Activated CD4-positive, alpha-beta T cell treated with anti-CD3 and anti-CD28 coated beads, Interleukin-10, Interleukin-2, amounts not matched to agents 100 ng/mL and 50 ng/mL, durations not matched to agents 16 hours and 8 hours (primary cell): Measurements from ENCODE around the gene SRP9.
A peak's percentile ranks its signal among the peaks of the same experiment; 100 is the strongest.
"Not testable (repeated sequence)": the region's sequence is repeated elsewhere in the genome, so short reads cannot be mapped to it uniquely, and the experiment has no call there.

ENCODE experiments used
- DNase-seq: peaks from one replicate; pipeline ENCODE4 v3.0.0-alpha.2; 2020

Gene SRP9

DNA sequence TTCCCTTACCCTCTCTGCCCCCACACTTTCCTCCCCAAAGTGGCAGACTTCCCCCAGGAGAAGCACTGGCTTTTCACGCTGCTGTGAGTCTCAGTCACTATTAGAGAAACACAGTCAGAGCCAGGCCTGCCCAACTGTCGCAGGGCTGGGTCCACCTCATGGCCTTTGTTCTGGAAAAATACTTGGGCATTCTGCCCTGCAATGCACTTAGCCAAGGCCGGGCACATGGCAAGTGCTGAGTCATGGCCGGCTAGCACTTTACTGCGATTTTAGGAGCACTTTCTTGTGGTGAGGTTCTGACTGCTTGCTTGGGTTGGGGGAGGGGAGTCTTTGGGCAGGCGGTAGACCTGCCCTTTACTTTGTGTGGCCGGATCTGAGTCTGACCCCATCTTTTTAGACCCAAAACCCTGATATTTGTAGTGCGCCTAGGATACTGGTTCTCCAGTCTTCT is 40.0 kb downstream of the SRP9 start:
- peak; percentile 28 for DNase-seq

DNA sequence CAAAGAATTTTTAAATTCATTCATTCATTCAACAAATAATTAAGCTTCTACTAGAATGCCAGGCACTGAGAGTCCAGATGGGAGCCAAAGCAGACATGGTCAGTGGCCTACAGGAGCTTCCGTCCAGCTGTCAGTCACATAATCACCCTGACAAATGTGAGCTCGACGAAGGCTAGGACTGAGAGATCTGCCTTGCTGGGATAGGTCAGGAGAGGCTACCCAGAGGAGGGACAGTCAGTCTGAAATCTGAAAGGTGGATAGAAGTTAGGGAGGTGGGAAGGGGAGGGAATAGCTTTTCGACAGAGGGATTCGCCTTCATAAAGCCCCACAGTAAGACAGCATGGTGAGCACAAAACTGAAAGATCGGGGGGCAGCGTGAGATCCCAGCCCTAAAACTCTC is 40.6 kb downstream of the SRP9 start:
- no peak for DNase-seq

DNA sequence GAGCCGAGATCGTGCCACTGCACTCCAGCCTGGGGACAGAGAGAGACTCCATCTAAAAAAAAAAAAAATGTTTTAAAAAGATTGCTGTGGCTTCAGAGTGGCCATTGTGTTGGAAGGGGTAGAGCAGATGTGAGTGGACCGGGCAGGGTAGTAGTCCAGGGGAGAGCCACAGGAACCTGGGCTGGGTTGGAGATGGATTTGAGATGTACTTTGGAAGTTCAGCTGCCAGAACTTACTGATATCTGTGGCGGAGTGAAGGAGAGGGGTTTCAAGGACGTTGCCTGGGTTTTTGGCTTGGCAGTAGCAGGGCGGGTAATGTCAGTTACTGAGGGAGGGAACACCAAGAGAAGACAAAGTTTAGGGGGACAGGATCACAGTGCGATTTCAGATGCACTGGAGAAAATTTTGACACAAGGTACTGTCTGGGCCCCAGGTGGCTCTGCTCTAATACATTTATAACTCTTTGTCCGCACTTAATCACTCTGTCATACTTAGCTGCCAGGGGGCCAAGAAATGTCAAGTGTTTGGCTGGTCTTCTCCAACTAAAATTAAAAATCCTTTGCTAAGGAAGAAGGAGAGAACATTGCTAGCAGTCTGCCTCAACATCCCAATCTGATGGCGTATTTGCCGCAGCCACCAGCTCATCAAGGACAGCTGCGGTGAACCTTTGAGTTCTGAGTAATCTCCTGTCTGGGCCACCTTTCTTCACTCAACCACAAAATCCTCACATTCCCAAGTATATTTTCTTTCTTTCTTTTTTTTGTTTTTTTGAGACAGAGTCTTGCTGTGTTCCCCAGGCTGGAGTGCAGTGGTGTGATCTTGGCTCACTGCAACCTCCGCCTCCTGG is 41.9 kb downstream of the SRP9 start:
- no peak for DNase-seq

GRCh38 chr1:225820522-225821120 is 43.0 kb downstream of the SRP9 start:
- no peak for DNase-seq

DNA sequence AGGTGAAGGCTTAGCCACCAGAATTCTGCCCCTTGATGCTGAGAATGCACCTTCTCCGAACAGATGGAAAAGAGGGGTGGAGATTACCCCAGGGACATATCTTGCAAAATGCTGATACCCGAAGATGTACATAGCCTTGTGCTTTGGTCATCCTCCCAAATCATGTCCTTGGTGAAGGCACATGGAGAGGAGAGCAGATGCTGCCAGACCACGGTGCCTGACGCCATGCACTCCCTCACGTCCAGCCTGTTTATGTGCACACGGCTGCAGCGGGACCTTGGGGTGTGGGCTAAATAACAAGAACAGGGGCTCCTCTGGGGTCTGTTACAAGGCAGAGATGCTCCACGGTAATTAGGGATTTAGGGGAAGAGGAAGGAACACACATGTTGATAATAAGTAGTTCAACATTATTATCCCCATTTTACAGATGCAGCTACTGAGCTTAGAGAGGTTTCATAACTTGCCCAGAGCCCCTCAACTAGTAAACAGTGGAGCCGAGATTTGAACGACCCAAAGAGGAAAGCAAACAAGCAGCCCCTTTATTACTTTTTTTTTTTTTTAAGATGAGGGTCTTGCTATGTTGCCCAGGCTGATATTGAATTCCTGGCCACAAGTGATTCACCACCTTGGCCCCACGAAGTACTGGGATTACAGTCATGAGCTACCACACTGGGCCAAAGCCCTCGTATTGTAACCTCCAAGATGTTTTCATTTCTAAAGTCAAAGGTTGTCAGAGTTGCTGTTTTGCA is 45.2 kb downstream of the SRP9 start:
- no peak for DNase-seq

DNA sequence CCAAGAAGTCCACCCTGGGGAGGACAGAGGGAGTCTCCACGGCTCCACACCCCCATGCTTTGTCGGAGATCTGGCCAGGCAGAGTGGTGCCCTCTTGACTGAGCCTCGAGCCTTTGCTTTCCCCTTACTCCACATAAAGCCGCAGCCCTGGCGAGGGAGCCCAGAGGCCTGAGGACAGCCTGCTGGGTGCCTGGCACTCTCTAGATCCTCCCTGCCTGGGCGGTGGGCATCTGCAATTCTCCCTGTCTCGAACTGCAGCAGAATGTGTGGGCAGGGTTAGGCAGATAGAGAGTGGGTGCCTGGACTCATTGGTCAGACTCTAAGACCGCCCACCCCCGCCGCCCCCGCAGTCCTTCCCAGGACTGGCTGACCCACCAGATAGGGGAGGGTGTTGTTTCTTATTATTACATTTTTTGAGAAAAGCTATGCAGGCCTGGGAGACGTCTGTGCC is 46.2 kb downstream of the SRP9 start:
- no peak for DNase-seq

GRCh38 chr1:225824533-225824941 is 46.9 kb downstream of the SRP9 start:
- DNase-seq, result no peak

DNA sequence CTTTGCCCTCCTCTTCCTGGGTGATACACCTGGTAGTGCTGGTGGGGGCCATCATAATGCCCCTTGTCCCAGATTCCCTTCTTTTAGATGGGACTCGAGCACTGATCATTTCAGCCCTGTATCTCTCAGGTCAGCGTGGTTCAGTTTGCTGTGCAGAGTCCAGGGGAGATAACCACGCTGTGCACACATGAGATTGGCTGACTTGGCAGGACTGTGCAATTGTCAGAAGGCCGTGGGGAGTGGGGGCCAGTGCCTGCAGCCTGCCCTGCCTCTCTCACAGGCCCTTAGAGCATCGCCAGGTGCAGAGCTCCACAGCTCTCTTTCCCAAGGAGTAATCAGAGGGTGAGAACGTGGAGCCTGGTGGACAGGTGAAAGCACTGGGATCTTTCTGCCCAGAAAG is 47.5 kb downstream of the SRP9 start:
- DNase-seq, result no peak

DNA sequence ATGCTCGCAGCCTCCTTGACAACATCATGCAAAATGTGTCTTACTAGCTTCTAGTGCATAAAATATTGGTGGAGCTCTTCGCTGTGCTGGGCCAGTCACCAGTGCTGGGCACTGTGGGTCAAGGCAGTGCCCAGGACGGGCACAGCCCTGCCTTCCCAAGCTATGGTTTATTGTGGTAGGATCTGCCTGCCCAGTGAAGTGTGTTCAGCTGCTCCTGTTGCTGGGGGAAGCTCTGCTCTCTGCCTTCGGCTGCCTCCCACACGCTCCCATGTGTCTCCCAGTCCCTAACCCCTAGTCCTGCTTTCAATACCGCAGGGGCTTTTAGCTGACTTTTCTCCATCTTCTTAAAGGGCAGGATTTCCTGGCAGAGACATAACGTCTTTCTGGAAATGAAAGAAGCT is 48.0 kb downstream of the SRP9 start:
- DNase-seq, result no peak

- DNase-seq, result no peak
These were observed 49.5 kb downstream of the SRP9 start for GRCh38 chr1:225827076-225827475.

- no peak for DNase-seq
These were observed 51.2 kb downstream of the SRP9 start for GRCh38 chr1:225828706-225829345.

DNA sequence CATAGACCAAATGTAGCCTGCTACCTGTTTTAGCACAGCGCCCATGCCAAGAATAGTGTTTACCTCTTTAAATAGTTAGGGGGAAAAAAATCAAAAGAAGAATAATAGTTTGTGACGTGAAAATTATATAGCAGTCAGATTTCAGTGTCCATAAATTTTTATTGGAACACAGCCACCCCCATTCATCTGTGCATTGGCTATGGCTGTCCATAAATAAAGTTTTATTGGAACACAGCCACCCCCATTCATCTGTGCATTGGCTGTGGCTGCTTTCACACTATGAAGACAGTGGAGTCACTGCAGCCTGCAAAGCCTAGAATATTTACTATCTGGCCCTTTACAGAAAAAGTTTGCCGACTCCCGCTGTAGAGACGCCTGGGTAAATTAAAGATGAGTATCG is 53.2 kb downstream of the SRP9 start:
- no peak for DNase-seq

GRCh38 chr1:225834417-225835329 is 57.0 kb downstream of the SRP9 start:
- no peak for DNase-seq

GRCh38 chr1:225835856-225836255 is 58.2 kb downstream of the SRP9 start:
- no peak for DNase-seq

DNA sequence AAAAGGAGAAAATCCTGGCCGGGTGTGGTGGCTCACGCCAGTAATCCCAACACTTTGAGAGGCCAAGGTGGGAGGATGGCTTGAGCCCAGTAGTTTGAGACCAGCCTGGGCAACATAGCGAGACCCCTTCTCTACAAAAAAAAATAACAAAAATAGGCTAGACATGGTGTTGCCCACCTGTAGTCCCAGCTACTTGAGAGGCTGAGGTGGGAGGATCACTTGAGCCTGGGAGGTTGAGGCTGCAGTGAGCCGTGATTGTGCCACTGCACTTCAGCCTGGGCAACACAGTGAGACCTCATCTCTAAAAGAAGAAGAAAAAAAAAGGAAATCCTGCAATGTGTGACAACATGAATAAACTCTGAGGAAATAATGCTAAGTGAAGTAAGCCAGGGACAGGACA is 58.7 kb downstream of the SRP9 start:
- DNase-seq, result not testable (repeated sequence)

DNA sequence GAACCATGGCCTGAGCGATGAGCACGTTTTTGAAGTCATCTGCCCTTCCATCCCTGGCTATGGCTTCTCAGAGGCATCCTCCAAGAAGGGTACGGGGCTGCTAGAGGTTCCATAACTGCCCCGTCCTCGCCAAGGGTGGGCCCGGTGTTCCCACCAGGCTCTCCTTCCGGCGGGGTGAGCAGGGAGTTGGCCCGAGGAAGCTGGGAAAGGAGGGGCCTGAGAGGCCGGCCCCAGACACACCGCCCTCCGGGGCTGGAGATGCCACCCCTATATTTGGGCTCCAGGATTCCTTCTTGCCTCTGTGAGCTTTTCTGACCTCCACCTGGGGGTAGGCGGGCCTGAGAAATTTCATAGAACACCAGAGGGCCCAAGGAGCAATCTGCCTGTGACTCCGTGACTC is 61.2 kb downstream of the SRP9 start:
- DNase-seq, result no peak
